ENCODE data around the gene KBTBD13. TPM values are rescaled to one million over a fixed set of nuclear protein-coding genes. Genes with fewer than 3 reads are reported as not detected.
"Not testable (repeated sequence)": the region's sequence is repeated elsewhere in the genome, so short reads cannot be mapped to it uniquely, and the experiment has no call there.

Gene KBTBD13
- polyA plus RNA-seq, 3 donors = 0.06 to 0.07 (median 0.07) TPM

DNA sequence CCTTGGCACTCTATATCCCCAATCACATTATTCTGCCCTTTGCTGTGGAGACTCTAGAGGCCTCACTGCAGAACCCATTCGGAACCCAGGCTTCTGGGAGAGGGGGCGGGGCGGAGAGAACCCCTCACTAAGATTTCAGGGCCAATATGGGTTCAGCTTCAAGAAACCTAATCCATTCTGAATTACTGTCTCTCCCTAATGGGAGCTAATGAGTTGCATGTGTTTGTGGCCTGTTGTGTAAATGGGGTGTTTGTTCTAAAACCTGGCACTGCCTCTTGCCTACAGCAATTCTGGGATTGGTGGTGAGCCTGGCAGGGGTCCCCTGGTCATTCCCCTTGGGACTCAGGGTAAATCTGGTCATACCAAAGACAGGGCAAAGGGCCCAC lies 8.2 kb upstream of the KBTBD13 start:
- no peak for DNase-seq (ENCODE audit: low read depth in 3 of 3, low spot score in 2 of 3)

DNA sequence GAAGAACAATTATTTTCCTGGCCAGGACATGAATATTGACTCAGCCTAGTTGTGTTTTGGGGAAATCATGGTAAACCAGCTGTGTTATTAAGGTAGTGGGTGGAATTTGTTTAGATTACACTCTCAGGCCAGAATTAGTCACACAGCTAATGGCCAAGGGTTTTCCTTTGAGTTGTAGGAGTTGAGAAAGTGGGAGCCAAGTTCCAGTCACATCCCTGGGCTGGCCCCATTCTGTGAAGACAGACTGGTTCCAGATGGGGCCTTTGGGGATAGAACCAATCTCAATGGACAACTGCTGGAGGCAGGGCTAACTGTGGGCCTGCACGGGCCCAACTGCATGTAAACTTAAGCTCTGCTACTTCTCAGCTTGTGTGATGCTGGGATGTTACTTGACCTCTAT lies 7.4 kb upstream of the KBTBD13 start:
- DNase-seq (ENCODE audit: low read depth in 3 of 3, low spot score in 2 of 3) = no peak

DNA sequence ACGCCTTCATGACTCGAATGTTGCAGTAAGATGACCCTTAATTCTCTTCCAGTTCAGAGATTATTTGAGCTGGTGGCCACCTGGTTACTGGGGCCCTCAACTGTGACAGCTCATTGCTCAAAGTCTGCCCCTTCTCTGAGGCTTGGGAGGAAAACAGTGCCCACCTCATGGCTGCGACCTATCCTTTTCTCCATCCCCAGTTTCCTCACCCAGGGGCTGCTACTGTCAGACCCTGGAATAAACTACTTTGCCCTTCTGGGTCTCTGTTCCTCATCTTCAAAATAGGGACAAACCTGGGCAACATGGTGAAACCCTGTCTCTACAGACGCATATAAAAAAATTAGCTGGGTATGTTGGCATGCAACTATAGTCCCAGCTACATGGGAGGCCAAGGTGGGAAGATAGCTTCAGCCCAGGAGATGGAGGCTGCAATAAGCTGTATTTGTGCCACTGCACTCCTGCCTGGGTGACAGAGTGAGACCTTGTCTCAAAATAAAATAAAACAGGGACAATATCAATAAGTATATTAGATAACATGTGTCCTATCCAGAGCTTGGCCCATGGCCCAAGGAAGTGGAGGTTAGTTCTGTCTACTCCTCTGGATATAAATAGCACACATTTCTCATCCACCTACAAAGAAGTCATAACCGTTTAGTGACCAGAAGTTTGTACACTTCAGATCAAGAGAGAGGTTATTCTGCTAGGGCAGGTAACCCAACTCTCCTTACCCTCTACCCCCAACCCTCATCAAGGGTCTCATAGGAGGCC lies 6.6 kb upstream of the KBTBD13 start:
- DNase-seq (ENCODE audit: low read depth in 3 of 3, low spot score in 2 of 3) = no peak

DNA sequence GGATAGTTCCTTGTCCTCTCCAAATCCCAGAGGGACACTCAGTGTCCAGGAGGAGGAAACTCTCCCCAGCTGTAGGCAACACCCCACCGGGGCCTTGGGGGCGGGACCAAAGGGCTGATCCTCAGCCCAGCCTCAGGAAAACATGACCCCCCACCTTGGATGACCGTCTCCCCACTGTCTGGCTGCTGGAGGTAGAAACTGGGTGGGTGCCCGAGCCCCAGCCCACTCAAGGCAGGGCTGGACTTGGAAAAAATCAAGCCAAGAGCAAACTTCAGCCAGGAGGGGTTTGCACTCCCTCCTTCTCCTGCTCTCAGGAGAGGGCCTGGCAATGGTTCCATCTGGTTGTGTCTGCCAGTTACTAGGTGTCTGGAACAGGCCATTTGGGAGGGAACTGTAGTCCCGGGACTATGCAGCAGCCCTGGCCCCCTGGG lies 5.2 kb upstream of the KBTBD13 start:
- DNase-seq (ENCODE audit: low read depth in 3 of 3, low spot score in 2 of 3) = no peak

DNA sequence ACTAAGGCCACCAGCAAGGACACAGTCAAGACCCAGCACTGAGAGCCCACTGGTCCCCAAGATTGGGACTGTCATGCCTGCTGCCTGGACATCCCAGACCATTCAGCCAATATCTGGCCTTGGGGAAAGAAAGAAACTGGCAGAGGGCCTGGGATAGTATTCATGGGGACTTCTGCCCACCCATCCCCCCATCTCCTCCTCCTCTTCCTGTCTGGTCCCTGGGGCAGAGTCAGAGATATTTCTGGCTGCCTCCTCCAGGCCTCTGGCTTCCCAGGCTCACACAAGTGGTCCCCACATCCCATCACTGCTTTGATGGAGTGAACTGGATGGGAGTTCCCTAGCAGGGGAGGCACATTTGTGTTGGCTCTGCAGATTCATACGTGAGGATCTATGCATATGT lies 4.5 kb upstream of the KBTBD13 start:
- DNase-seq (ENCODE audit: low read depth in 3 of 3, low spot score in 2 of 3) = no peak

DNA sequence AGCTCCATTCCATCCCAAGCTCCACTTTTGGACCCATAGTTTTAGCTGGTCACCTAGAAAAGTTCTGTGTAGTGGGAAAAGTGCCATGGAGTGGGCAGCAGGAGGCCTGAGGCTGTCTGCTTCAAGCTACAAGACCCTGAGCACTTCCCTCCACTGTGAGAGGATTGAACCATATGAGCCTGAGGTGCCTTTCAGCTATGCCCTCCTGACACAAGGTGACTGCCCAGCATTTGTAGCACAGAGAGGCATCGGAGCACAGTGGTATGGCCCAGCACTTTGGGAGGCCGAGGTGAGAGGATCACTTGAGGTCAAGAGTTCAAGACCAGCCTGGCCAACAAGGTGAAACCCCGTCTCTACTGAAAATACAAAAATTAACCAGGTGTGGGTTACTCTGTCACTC lies 3.9 kb upstream of the KBTBD13 start:
- DNase-seq (ENCODE audit: low read depth in 3 of 3, low spot score in 2 of 3) = no peak

DNA sequence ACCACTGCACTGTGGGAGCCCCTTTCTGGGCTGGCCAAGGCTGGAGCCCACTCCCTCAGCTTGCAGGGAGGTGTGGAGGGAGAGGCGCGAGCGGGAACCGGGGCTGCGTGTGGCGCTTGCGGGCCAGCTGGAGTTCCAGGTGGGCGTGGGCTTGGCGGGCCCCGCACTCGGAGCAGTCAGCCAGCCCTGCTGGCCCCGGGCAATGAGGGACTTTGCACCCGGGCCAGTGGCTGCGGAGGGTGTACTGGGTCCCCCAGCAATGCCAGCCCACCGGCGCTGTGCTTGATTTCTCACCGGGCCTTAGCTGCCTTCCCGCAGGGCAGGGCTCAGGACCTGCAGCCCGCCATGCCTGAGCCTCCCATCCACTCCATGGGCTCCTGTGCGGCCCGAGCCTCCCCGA lies 1.6 kb upstream of the KBTBD13 start:
- not testable (repeated sequence) for DNase-seq (ENCODE audit: low read depth in 3 of 3, low spot score in 2 of 3)

DNA sequence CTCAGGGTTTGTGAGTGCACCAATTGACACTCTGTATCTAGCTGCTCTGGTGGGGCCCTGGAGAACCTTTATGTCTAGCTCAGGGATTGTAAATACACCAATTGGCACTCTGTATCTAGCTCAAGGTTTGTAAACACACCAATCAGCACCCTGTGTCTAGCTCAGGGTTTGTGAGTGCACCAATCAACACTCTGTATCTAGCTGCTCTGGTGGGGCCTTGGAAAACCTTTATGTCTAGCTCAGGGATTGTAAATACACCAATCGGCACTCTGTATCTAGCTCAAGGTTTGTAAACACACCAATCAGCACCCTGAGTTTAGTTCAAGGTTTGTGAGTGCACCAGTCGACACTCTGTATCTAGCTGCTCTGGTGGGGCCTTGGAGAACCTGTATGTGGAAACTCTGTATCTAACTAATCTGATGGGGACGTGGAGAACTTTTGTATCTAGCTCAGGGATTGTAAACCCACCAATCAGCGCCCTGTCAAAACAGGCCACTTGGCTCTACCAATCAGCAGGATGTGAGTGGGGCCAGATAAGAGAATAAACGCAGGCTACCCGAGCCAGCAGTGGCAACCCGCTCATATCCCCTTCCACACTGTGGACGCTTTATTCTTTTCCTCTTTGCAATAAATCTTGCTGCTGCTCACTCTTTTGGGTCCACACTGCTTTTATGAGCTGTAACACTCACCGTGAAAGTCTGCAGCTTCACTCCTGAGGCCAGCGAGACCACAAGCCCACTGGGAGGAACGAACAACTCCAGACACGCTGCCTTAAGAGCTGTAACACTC lies 745 bp upstream of the KBTBD13 start:
- not testable (repeated sequence) for DNase-seq (ENCODE audit: low read depth in 3 of 3, low spot score in 2 of 3)

DNA sequence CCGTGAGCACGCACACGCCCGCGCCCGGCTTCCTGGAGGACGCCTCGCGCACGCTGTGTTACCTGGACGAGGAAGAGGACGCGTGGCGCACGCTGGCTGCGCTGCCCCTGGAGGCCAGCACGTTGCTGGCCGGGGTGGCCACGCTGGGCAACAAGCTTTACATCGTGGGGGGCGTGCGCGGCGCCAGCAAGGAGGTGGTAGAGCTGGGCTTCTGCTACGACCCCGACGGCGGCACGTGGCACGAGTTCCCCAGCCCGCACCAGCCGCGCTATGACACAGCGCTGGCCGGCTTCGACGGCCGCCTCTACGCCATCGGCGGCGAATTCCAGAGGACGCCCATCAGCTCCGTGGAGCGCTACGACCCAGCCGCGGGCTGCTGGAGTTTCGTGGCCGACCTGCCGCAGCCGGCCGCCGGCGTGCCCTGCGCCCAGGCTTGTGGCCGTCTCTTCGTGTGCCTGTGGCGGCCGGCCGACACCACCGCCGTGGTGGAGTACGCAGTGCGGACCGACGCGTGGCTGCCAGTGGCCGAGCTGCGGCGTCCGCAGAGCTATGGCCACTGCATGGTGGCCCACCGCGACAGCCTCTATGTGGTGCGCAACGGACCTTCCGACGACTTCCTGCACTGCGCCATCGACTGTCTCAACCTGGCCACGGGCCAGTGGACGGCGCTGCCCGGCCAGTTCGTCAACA lies 890 bp downstream of the KBTBD13 start:
- DNase-seq (ENCODE audit: low read depth in 3 of 3, low spot score in 2 of 3) = no peak

DNA sequence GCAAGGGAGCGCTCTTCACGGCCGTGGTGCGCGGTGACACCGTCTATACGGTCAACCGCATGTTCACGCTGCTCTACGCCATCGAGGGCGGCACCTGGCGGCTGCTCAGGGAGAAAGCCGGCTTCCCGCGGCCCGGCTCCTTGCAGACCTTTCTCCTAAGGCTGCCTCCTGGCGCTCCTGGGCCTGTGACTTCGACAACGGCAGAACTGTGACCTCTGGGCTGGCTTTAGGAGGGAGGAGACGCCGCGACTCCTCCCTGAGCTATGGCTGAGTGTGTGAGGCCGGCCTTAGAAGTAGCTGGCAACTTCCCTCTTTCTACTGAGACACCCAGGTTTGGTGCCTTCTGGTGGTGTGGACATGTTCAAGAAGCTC lies 1.4 kb downstream of the KBTBD13 start:
- no peak for DNase-seq (ENCODE audit: low read depth in 3 of 3, low spot score in 2 of 3)

DNA sequence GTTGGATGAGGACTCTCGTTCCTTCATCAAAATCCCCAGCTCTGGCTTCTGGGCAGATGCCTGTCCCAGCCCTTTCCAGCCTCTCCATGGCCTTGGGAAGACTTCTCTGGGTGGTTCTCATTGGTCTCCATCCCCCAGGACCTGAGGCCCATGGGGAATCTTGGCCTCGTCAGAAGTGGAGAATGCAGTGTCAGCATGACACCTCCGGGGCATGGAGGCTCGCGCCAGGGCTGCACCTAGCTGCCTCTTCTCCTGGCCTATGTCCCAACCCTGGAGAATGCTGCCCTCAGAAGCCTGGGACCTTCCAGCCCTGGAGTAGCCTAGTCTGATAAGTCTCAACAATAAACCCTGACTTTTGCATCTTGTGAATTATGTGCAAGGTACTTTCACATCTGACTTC lies 3.0 kb downstream of the KBTBD13 start:
- DNase-seq (ENCODE audit: low read depth in 3 of 3, low spot score in 2 of 3) = no peak

DNA sequence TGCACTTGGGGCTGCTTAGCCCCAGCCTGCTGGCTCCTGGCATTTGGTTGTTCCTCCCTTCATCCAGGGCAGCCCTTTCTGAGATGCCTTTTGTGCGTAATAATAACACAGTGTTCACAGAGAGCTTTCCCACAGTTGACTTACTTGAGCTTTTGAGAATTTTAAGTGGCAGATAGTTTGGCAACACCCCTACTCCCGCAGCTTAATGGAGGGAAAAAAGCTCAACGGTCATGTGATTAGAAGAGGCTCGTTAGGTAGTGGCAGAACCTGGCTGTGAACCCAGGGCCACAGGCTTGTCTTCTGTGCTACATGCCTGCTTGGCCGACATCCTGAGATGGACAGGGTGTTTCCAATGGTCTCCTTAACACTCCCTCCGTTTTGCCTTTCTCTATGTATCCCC lies 4.7 kb downstream of the KBTBD13 start:
- DNase-seq (ENCODE audit: low read depth in 3 of 3, low spot score in 2 of 3) = no peak

DNA sequence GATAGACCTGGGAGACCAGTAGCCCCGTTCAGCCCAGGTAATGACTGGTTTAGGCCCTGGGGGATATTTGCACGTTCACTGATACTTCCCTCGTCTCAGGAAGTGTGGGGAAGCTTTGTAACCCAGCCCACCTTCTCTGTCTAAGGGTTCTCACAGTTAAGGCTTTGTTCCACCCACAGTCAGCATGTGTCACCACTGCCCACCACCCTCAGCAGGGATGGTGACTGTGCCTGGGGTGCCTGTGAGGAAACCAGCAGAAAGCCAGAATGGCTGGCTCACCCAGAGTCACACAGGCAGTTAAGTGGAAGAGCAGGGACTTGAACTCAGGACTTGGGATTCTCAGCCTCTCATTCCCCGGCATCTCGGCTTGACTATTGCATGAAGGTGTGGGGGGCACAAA lies 5.2 kb downstream of the KBTBD13 start:
- DNase-seq (ENCODE audit: low read depth in 3 of 3, low spot score in 2 of 3) = no peak

DNA sequence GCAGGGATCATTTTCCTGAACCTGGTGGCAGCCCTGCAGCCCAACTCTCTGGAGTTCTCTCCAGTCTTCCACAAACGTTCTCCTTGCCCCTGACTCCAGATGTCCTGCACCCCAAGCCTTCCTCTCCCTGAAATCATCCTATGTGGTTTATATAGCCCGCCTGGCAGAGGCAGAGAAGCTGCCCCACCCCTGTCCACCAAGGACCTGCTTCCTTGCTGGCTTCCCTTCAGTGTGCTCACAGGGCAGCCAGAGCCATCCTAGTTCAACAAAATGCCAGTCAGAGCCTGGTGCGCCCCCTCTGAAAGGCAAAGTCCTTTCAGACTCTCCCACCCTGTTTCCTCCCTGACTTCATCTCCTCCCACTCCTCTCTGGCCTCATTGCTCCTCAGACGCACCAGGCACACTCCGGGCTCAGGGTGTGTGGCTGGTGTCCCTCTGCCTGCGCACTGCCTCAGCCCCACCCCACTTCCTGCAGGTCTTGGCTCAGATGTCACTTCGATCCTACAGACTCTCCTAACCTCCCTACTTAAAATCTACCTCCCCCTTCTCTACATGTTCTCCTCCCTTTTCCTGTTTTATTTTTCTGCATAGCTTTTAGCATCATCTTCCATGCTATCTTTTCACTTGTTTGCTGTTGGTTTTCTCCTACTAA lies 5.9 kb downstream of the KBTBD13 start:
- no peak for DNase-seq (ENCODE audit: low read depth in 3 of 3, low spot score in 2 of 3)

DNA sequence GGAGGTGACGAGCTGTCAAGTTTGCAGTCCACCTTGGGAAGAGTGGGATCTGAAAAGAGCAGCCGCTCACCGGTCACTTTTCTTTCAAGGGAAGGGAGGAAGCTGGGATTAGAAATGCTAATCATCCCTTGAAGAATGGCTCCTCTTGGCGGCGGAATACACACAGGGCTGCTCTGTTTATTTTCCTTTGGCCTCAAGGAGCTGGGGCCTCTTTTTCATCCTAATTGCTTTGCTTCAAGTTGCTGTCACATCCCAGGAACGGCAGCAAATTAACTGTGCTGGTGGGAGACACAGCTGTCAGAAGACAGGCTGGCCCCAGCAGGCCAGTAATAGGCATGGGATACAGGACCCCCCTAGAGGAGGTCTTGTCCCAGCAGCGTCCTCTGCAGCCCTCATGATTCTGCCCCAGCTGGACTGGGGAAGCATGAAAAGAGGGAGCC lies 6.7 kb downstream of the KBTBD13 start:
- no peak for DNase-seq (ENCODE audit: low read depth in 3 of 3, low spot score in 2 of 3)

DNA sequence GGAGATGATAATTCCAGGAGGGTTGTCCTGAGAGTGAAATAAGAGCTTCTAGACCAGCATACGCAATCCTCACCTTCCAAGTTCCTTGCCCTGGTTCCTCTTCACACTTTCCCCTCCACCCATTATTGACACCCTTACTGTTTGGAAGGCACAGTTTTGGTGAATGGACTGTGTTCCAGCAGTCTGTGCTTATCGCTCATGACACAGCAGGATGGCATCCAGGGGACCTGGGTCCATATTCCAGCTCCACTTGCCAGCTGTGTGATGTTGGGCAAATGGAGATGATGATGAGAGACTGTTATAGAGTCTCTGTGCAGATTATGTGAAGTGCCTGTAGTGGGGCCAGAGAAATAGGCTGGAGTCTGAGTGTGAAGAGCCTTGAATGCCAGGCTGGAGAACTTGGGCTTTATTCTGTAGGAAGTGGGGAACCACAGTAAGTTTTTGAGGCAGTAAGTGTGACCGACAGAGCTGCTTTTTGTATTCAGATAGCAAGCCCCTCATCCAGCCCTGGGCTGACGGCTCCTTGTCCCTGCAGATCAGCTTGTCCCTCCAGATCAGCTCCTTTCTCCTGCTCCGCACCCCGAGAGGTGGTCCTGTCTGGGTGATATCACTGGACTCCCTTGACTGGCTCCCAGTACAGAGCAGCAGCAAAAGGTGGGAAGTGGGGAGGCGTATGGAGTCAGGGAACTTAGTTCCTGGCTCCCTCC lies 8.1 kb downstream of the KBTBD13 start:
- DNase-seq (ENCODE audit: low read depth in 3 of 3, low spot score in 2 of 3) = no peak

DNA sequence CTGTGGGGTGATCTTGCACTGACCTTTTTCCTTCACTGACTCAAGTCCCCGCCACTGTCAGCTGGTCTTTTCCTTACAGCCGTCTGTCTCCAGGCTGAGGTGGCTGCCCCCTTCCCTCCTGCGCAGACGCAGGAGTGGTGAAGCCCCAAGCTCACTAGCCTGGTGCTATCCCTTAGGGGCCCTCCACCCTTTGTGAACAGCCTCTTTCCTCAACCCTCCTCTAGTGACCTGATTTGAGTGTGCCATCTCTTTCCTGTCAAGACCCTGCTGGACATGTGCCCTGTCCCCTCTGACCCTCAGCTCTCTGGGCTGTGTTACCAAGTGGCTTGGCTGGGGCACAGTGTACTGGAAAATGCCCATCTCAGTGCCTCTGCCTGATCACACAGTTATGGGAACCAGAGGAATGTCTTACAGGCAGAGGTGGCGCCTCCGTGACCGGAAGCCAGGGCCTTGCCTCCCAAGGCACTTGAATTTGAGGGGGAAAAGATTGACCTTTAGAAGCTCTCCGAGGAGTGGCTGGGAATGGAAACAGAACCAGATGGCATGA lies 8.7 kb downstream of the KBTBD13 start:
- DNase-seq (ENCODE audit: low read depth in 3 of 3, low spot score in 2 of 3) = no peak

DNA sequence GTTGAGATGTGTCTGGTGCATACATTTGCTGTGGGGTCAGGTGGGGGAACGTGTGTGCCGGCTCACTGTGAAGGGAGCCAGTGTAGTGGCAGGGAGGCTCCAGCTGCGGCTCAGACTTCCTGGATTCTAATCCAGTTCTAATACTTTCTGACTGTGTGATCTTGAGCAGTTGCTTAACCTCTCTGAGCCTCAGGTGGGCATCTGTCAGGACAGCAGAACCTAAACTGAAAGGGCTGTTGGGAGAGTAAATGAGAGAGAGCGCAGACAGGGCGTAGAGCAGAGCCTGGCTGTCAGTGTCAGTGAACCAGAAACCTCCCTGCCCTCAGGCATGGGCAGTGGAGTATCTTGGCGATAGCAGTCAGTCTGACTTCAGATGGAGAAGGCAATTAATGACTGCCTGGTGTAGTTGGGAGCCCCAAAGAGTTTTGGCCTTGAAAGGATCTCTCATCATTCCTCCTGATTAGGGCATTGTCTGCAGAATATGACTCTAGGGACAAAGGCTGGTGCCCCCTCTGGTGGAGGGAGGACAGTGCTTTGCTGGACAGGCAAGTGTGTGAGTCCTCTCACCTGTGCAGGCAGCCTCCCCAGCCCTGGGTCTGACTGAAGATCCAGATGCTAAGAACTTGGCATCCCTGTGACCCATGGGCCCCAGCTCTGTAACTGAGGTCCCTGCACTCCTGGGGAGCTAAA lies 9.6 kb downstream of the KBTBD13 start:
- no peak for DNase-seq (ENCODE audit: low read depth in 3 of 3, low spot score in 2 of 3)

DNA sequence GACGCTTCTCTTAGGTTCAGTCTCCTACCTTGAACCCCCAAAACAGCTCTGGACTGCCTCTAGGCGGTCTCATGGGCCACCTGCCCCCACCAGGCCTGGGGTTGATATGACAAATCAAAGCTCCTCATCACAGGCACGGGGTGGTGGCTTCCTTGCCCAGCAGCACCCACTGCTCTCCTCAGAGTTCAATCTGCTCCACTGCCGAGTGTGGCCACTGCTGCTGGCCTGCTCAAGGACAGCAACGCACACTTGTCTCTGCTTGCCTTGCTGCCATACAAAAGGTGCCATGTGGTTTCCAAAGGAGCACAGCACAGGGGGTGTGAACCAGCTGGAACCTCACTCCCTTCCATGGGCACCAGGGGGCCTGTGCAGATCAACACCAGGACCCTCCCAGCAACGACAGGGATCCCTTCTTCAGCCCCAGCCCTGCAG lies 10.2 kb downstream of the KBTBD13 start:
- DNase-seq (ENCODE audit: low read depth in 3 of 3, low spot score in 2 of 3) = no peak

DNA sequence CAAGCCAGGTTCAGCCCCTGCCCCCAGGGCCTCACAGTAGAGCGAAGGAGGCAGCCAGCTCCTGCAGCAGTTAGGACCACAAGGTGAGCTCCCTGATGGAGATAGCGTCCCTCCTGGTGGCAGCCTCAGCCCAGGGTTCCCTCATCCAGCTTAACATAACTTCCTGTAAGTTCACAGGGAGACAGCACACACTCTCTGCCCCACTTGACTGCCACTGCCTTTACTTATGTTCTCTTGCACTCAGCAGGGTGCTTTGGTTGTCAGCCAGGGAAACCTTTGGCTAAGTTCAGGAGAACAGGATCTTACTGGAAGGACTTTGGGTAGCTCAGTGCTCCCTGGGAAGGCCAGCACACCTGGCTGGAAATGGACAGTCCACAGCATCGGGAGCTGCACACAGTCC lies 10.9 kb downstream of the KBTBD13 start:
- DNase-seq (ENCODE audit: low read depth in 3 of 3, low spot score in 2 of 3) = no peak

Data from right renal cortex interstitium (tissue), 3 donors.